Activated CD8-positive, alpha-beta memory T cell treated with anti-CD3 and anti-CD28 coated beads, Interleukin-2, amount 50 U/mL, for 24 hours (primary cell): Measurements from ENCODE around the gene THADA.

Experiments used
- DNase-seq: peaks from one replicate; pipeline ENCODE4 v3.0.0-alpha.2; 2020; ENCODE audit errors: extremely low read depth

THADA gene

DNA sequence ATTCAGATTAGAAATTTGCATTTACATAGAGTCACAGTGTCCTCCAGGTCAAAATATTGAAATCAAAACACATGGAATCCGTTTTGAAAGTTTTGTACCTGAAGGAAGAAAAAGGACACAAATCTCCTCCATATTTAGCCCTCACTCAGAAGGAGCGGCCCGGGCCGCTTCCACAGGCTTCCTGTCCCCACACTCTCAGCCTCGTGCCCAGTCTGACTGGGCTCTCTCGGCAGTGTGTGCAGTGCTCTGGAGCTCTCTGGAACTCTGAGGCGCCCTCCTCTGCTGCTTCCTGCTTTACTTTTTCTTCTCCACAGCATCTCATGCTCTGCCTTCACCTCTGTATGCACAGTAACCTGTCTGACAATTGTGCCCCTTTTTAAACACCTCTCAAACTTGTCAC lies 347.2 kb downstream of the THADA start:
- DNase-seq, result no peak

GRCh38 chr2:43246641-43247040 lies 349.2 kb downstream of the THADA start:
- no peak for DNase-seq

- no peak for DNase-seq
These were observed 354.3 kb downstream of the THADA start for GRCh38 chr2:43241558-43241957.

DNA sequence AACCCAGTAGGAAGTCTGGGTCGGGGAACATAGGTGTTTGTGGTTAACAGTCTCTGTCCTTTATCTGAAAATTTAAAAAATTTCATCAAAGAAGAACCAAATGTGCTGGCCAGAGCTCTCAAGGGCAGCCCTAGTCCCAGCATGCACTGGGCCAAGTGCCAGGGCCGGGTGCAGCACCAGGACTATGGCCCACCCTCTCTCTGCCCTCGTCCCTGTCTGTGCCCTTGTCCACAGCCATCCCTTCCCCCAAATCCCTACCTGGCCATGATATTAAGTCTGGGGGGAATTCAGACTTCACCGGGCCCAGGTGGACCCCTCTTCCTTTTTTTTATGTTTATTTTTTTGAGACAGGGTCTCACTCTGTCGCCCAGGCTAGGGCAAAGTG lies 355.1 kb downstream of the THADA start:
- DNase-seq, result no peak

DNA sequence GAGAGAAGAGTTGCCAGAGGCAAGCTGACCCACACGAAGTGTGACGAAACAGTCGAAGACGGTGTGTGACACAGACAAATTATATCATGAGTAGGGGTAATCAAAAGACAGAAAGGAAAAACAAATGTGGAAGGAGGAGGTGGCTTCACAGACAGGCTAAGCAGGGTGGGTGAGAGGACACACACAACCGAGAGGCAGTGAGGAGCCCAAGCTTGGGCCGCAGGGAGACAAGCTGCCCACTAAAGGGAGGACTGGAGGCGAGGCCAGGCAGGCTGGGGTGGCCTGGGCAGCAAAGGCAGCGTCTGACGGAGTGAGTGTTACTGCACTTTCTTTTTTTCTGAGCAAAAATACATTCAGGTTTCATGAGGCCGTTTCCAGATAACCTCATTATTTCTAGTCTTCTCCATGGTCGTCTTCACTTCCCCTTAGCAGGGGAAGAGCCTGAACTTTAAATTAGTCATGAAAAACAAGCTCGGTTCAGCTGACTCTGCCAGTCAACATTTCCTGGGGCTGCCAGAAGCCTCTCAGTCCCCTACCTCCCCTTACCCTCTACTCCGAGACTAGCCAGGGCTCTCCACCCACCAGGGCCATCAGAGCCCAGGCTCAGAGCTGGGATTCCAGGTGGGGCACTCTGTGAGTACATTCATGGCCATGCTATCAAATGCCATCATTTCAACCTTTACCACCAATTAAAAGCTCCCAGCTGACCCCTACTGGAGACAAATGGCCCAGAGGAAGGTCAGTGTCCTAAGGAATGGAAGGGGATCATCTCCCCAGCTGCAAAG lies 355.7 kb downstream of the THADA start:
- no peak for DNase-seq

- no peak for DNase-seq
These were observed 357.0 kb downstream of the THADA start for GRCh38 chr2:43238813-43239212.

GRCh38 chr2:43238176-43238575 lies 357.7 kb downstream of the THADA start:
- DNase-seq, result no peak

DNA sequence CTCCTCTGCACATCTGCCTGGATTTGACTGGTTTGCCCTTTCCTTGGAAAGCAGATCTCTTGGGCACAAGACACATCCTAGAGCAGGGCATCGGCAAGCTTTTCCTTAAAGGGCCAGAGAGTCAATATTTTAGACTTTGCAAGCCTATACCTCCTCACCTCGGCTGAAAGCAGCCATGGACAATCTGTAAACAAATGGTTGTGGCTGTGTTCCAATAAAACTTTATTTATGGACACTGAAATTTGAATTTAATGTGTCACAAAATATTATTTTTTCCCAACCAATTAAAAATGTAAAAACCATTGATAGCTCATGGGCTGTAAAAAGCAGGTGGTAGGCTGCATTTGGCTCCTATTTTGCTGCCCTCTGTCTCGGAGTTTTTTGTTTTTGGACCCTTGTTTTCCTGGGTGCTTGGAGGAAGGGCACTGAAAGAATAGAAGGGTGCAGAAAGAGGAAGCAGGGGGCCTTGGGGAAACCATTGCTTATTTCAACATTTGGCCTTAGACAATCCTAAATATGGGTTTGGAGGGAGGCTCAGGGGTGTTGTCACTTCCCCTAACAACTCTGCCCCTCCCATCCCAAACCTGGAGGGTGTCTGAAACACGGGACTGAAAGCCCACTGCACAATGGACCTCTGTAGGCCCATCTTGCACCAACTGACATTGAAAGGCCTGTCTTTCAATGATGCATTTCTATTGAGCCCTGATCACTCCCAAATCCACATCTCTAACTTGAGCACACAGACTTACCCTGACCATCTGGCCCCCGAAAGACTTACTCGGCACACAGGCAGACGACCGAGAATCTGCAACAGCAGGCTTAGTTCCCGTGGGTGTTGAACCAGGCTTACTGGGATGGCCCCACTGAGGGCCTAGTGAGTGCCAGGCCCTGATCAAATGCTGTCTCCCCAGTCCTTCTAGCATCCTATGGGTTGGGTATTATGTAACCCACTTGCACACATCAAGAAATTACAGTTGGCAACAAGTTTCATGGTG lies 362.3 kb downstream of the THADA start:
- no peak for DNase-seq

GRCh38 chr2:43230951-43231827 lies 364.6 kb downstream of the THADA start:
- DNase-seq, result no peak

GRCh38 chr2:43230351-43230885 lies 365.4 kb downstream of the THADA start:
- no peak for DNase-seq

DNA sequence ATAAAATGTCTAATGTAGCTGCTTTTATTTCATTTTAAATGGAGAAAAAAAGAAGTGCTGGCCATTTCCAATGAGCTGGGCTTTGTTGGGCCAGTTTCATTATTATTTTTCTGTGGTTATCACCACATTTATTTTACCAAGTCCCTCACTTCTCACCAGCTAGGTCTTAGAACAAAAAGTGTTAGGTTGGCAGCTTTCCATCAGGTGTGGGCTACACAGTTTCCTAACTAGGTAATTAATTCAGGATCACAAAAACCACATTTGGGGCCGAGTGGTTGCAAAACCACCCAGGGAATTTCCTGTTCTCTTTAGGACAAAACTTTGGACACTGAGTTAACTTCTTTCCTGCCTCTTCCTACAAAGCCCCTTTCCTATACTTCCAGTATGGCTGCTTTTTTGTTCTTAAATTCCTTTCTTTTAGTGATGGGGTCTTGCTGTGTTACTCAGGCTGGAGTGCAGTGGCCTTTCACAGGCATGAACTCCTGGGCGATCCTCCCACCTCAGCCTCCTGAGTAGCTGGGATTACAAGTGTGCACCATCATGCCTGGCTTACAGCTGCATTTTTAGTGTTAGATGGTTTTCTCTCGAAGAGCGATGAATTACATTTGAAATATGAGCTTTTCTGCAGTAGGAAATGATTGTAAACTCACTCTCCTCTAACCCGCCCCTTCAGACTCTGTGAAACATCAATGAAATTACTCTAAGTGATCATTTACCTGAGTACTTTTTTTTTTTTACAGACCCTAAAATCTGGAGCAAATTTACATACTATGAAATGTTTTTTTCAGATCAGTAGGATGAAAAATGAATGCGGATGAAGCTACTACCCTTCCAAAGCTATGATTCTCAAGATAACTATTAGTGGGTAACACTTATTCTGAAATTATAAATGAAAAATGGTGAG lies 366.8 kb downstream of the THADA start:
- DNase-seq, result no peak

DNA sequence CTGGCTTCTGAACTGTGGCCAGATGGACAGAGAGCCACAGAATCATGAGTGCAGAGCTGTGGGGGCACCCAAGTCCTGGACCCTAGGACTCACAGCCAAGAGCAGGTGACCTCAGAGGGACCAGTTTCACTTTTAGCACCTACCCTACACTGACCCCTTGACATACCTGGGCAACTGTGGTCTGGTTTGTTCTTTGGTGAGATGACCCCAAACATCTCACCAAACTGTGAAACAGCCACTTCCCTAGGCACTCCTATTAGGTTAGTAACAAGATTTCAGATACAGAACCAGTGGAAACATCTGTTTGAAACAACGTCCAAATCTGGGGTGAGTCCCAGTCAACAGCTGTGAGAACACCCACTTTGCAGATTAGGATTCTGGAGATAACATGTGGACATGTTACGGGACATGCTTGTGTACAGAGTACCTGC lies 367.5 kb downstream of the THADA start:
- DNase-seq, result no peak

DNA sequence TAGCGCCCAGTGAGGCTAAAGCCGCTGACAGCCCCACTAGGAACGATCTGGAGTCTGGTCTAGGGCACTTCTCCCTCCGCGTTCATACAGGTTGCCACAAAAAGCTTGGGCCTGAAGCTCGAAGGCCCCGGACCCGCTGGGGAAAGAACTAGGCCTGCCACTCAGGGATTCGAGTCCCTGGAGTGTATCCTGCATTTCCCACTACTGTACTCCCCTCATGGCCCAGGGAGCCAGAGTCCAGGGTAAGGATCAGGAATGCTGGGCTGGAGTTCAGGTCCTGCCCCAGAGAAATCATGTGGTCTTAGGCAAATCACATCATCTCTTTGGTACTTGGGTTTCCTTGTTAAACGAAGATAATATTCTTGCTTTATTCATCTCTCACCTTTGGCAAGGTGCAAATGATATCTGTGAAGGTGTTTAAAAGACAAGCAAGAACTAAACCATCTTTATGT lies 368.0 kb downstream of the THADA start:
- DNase-seq, result no peak

DNA sequence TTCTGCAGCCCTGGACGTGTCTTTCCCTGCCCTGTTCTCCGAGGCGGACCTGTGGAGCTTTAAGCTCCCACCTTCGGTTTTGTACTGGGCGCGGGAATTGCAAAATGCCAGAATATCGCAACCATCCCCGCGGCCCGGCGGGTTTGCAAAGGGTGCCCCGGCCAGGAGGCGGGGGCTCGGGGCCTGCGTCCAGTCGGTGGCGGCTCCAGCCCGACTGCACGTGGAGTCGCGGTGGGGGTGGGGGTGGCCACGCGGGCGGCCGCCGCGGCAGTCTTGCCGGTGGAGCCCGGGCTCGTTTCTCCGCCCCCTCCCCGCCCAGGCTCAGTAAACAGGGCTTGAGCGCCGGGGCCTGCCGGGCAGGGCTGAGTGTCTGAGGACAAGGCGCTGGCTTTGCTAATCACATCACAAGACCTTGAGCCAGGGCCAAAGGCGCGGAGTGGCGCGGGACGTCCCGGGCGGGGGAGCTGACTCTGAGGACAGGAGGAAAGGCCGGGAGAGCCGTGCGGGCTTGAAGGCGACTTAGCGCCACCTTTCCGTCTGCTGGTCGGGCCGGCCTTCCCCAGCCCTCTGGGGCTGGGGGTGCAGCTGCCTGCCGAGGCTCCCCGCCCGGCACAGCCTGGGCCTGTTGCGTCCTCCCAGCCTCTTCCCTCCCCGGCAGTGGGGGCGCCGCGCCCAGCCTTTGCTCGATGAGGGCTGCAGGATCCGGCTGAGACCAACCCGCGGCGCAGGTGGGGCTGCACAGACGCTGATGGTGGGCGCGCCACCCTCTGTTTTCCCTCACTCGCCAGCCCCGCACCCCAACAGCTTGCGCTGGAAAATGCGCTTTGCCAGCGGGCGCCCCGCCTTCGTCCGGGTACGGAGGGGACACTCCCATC lies 368.6 kb downstream of the THADA start:
- no peak for DNase-seq

GRCh38 chr2:43226558-43226954 lies 369.3 kb downstream of the THADA start, which contains the start of gene ZFP36L2:
Gene ZFP36L2, minus strand, starts transcription at chr2:43226606. Its CDS starts 291 bp downstream, at chr2:43226315.
- DNase-seq, result peak; percentile 81

- peak; percentile 40 for DNase-seq
These were observed 369.9 kb downstream of the THADA start for GRCh38 chr2:43225788-43226557.

DNA sequence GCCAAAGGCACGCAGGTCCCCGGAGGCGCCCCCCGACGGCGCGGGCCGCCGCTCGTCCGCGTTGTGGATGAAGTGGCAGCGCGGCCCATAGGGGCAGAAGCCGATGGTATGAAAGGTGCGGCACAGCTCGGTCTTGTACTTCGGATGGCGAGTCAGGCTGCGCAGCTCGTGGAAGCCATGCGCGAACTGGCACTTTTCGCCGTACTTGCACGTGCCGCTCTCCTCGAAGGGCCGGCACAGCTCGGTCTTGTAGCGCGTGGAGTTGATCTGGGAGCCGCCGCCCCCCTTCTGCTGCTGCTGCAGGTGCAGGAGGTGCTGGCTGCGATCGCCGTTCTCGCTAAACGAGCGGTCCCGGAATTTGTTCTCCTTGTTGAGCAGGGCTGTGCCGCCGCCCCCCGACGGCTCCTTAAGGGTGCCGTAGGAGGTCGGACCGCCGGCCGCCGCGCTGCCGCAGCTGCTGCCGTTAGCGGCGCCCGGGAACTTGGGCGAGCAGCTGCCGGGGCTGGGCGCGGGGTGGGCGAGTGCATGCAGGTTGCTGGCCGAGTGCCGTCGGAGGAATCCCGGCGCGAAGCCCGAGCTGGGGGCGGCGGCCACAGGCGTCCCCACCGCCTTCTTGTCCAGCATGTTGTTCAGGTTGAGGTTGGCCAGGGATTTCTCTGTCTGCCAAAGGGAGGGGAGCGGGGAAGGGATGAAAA lies 370.6 kb downstream of the THADA start:
- DNase-seq, result no peak

DNA sequence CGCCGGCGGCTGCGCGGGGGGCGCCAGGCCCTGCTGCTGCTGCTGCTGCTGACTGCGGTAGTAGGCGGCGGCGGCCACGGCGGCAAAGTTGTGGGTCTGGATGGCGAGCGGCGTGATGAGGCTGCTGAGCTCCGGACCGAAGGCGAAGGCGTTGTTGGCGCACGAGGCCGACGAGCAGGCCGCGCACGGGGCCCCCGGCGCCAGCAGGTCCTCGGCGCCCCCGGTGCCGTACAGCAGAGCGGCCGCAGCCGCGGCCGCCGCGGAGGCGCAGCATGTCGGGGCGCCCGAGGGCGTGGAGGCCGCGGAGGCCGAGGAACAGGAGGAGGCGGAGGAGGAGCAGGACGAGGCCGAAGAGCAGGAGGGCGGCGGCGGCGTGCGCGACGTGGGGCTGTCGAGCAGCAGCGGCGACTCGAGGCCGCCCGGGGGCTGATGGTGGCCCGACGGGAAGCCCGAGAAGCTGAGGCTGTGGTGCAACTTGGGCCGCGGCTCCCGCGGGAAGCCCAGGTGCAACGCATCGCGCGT lies 371.2 kb downstream of the THADA start:
- DNase-seq, result no peak
